ENCODE measurements around the gene CLN5. TPM values are rescaled to one million over a fixed set of nuclear protein-coding genes. Genes with fewer than 3 reads are reported as not detected.

CLN5 gene
- total and polyA plus RNA-seq, 2 donors (not counting 3 experiments of a cell fraction or from before 2014, with no cell fraction given), result 16.5 to 22.7 TPM

DNA sequence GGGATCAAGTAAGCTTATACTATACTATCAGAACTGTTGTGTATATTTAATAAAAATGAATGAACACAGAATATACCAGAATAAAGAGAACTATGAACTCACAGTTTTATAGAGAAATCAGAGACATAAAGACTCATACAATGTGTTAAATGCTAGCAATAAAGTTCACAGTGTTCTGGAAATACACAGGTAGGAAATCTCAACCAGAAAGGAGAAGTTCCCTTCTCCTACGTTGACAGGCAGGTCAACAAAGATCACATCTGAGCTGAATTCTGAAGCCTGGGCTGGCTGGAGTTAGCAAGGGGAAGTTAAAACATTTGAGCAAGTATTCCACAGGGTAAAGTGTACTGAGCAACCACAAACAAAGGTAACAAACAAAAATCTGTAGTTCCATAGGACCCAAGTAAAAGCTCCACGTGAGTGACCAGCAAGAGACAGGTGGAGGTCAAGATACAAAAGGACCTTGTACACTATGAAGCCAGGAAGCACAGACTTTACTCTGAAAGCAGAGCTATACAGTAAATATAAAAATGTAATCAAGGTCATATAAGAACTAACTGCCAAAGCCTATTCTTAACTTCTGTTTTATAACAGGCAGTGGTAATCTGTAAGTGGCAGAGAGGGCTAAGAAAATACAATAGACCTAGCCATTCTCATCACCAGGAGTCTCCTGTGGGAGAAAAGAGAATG lies 22.1 kb downstream of the CLN5 start:
- H3K36me3 ChIP-seq (ENCODE audit: control insufficient read depth in 2 of 2, extremely low read depth in 1 of 2, insufficient read depth in 2 of 2, low read length in 2 of 2), result peaks cover 17 to 28% of the 10 kb centered on the region in 2 experiments
- ChIA-PET POLR2A (interaction anchor here (0.5 kb wide), 1 partner anchor 11 kb away, joined by 5 read pairs; no protein-coding TSS in a partner anchor), CTCF (interaction anchor here (1.2 to 1.4 kb wide), 2 partner anchors 9 to 12 kb away, joined by 4 read pairs; no protein-coding TSS in a partner anchor)
- FAIRE-seq, result no peak
- no peaks in the 10 kb centered on the region for H3K27me3 ChIP-seq (ENCODE audit: control insufficient read depth in 2 of 2, insufficient read depth in 2 of 2, low read length in 2 of 2)
- no peak overlapping the region for H3K9ac ChIP-seq (replicated peaks; ENCODE audit: extremely low read depth, insufficient read depth, low read length)
- H3K9me1 ChIP-seq (replicated peaks; ENCODE audit: control insufficient read depth, extremely low read depth, insufficient read depth, low read length), result no peaks in the 10 kb centered on the region
- no peak overlapping the region for H3K4me3 ChIP-seq (replicated peaks in 1 of 3; ENCODE audit: insufficient read depth in 1 of 3, low read depth in 1 of 3, low read length in 3 of 3)
- H3K4me2 ChIP-seq (ENCODE audit: insufficient read depth, low read length), result no peak overlapping the region
- peaks cover 40% of the 10 kb centered on the region for H3K79me2 ChIP-seq (ENCODE audit: control insufficient read depth, insufficient read depth, low read length)
- no peak for TF ChIP-seq JUN (IDR thresholded peaks at IDR 0.05; ENCODE audit: borderline replicate concordance, insufficient read depth, insufficient read length, low read depth)
- TF ChIP-seq POLR2AphosphoS5 (IDR thresholded peaks at IDR 0.05; ENCODE audit: insufficient read depth, low read depth, low read length), result no peak
- TF ChIP-seq POLR2A (IDR thresholded peaks at IDR 0.05; ENCODE audit: low read depth, low read length), result no peak
- TF ChIP-seq MYC (IDR thresholded peaks at IDR 0.05; ENCODE audit: low read depth, low read length), result no peak
- TF ChIP-seq, protein P1, sequence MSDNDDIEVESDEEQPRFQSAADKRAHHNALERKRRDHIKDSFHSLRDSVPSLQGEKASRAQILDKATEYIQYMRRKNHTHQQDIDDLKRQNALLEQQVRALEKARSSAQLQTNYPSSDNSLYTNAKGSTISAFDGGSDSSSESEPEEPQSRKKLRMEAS (IDR thresholded peaks at IDR 0.05; ENCODE audit: insufficient read depth, insufficient read length), result no peak
- no peak for TF ChIP-seq EZH2 (IDR thresholded peaks at IDR 0.05; ENCODE audit: borderline replicate concordance, low read depth, low read length, severe bottlenecking)
- TF ChIP-seq, protein P2, sequence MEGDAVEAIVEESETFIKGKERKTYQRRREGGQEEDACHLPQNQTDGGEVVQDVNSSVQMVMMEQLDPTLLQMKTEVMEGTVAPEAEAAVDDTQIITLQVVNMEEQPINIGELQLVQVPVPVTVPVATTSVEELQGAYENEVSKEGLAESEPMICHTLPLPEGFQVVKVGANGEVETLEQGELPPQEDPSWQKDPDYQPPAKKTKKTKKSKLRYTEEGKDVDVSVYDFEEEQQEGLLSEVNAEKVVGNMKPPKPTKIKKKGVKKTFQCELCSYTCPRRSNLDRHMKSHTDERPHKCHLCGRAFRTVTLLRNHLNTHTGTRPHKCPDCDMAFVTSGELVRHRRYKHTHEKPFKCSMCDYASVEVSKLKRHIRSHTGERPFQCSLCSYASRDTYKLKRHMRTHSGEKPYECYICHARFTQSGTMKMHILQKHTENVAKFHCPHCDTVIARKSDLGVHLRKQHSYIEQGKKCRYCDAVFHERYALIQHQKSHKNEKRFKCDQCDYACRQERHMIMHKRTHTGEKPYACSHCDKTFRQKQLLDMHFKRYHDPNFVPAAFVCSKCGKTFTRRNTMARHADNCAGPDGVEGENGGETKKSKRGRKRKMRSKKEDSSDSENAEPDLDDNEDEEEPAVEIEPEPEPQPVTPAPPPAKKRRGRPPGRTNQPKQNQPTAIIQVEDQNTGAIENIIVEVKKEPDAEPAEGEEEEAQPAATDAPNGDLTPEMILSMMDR (IDR thresholded peaks at IDR 0.05; ENCODE audit: extremely low read depth in 1 of 2, insufficient read depth in 1 of 2, low read depth in 1 of 2, low read length in 2 of 2), result no peak
- TF ChIP-seq FOS (IDR thresholded peaks at IDR 0.05; ENCODE audit: borderline replicate concordance, insufficient read depth, low read length), result no peak
- TF ChIP-seq GATA2 (IDR thresholded peaks at IDR 0.05; ENCODE audit: insufficient read depth, insufficient read length, low read depth, low read length), result no peak
- DNase-seq (ENCODE audit: low read depth, low spot score), result no peak
- H2AFZ ChIP-seq (ENCODE audit: low read depth, low read length), result no peak overlapping the region
- H3K9me3 ChIP-seq (replicated peaks; ENCODE audit: control insufficient read depth, insufficient read depth, low read length), result no peaks in the 10 kb centered on the region
- H3K27ac ChIP-seq (ENCODE audit: insufficient read depth, low read depth, low read length), result no peak overlapping the region
- dilution Hi-C loops (cut with MboI; ENCODE audit: extremely low pct_ligation_motif_present, low sequenced_read_pairs), result no loop called here
- H3K4me1 ChIP-seq (ENCODE audit: control insufficient read depth, extremely low read depth, insufficient read depth, low read length), result no peaks in the 10 kb centered on the region
- intact Hi-C loops (cut with micrococcal nuclease), result no loop called here
- no peaks in the 10 kb centered on the region for H4K20me1 ChIP-seq (replicated peaks; ENCODE audit: control insufficient read depth, extremely low read depth, insufficient read depth, low read length)
- no TSS peak for BruUV-seq (replicated peaks)
